ENCODE results near the gene COL13A1. TPM values are rescaled to one million over a fixed set of nuclear protein-coding genes. Genes with fewer than 3 reads are reported as not detected.
A peak's percentile ranks its signal among the peaks of the same experiment; 100 is the strongest.

The COL13A1 gene
- total RNA-seq, 1 donor from 2014 or later, result 0.43 TPM

- H3K4me1 Mint-ChIP-seq (ENCODE audit: low read depth), result peaks cover 2% of the 10 kb centered on the region
- H3K27me3 Mint-ChIP-seq, result peaks cover 46% of the 10 kb centered on the region
- no peaks in the 10 kb centered on the region for H3K36me3 Mint-ChIP-seq (ENCODE audit: insufficient read depth)
- no peak for DNase-seq (ENCODE audit: low spot score, unreplicated experiment)
- H3K27ac Mint-ChIP-seq, result no peak overlapping the region
- H3K4me3 Mint-ChIP-seq (ENCODE audit: low read depth), result no peak overlapping the region
- TF ChIP-seq, protein P1, sequence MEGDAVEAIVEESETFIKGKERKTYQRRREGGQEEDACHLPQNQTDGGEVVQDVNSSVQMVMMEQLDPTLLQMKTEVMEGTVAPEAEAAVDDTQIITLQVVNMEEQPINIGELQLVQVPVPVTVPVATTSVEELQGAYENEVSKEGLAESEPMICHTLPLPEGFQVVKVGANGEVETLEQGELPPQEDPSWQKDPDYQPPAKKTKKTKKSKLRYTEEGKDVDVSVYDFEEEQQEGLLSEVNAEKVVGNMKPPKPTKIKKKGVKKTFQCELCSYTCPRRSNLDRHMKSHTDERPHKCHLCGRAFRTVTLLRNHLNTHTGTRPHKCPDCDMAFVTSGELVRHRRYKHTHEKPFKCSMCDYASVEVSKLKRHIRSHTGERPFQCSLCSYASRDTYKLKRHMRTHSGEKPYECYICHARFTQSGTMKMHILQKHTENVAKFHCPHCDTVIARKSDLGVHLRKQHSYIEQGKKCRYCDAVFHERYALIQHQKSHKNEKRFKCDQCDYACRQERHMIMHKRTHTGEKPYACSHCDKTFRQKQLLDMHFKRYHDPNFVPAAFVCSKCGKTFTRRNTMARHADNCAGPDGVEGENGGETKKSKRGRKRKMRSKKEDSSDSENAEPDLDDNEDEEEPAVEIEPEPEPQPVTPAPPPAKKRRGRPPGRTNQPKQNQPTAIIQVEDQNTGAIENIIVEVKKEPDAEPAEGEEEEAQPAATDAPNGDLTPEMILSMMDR (IDR thresholded peaks at IDR 0.05; ENCODE audit: unreplicated experiment), result no peak
- H3K9me3 Mint-ChIP-seq (ENCODE audit: low read depth), result no peaks in the 10 kb centered on the region
These were observed 14.8 kb downstream of the COL13A1 start for GRCh38 chr10:69816521-69816920.

- no peak for DNase-seq (ENCODE audit: low spot score, unreplicated experiment)
- no peak overlapping the region for H3K27ac Mint-ChIP-seq
- H3K4me3 Mint-ChIP-seq (ENCODE audit: low read depth), result no peak overlapping the region
- TF ChIP-seq, protein P1 (IDR thresholded peaks at IDR 0.05; ENCODE audit: unreplicated experiment), result no peak
- H3K4me1 Mint-ChIP-seq (ENCODE audit: low read depth), result peaks cover 2% of the 10 kb centered on the region
- peaks cover 45% of the 10 kb centered on the region for H3K27me3 Mint-ChIP-seq
- H3K9me3 Mint-ChIP-seq (ENCODE audit: low read depth), result no peaks in the 10 kb centered on the region
- no peaks in the 10 kb centered on the region for H3K36me3 Mint-ChIP-seq (ENCODE audit: insufficient read depth)
These were observed 15.4 kb downstream of the COL13A1 start for GRCh38 chr10:69817078-69817581.

DNA sequence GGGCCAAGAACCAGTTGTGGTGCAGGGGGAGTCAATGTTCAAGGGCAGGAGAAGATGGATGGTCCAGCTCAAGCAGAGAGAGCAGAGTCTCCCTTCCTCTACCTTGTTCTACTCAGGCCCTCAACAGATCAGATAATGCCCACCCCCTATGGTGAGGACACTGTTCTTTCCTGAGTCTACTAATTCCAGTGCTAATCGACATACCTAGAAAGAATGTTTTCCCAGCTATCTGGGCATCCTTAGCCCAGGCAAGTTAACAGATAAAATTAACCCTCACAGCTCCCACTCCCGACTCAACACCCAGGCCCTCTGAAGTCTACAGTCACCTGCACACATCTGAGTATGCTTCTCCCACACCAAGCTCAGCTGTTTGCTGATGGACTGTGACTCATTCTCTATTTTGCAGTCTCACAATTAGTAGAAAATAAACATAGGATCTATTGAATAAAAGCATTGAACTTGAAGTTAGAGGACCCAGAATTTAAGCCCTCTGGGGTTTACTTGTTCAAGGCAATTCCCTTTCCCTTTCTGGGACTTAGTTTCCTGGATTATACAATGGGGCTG, 17.1 kb downstream of the COL13A1 start:
- H3K36me3 Mint-ChIP-seq (ENCODE audit: insufficient read depth), result no peaks in the 10 kb centered on the region
- TF ChIP-seq, protein P1 (IDR thresholded peaks at IDR 0.05; ENCODE audit: unreplicated experiment), result no peak
- DNase-seq (ENCODE audit: low spot score, unreplicated experiment), result no peak
- no peaks in the 10 kb centered on the region for H3K9me3 Mint-ChIP-seq (ENCODE audit: low read depth)
- H3K4me3 Mint-ChIP-seq (ENCODE audit: low read depth), result no peak overlapping the region
- peaks cover 2% of the 10 kb centered on the region for H3K4me1 Mint-ChIP-seq (ENCODE audit: low read depth)
- no peak overlapping the region for H3K27ac Mint-ChIP-seq
- peaks cover 45% of the 10 kb centered on the region for H3K27me3 Mint-ChIP-seq

- peak overlapping the region; percentile 12 for H3K27ac Mint-ChIP-seq
- no peak overlapping the region for H3K4me3 Mint-ChIP-seq (ENCODE audit: low read depth)
- peaks cover 48% of the 10 kb centered on the region for H3K27me3 Mint-ChIP-seq
- TF ChIP-seq, protein P1 (IDR thresholded peaks at IDR 0.05; ENCODE audit: unreplicated experiment), result no peak
- peaks cover 2% of the 10 kb centered on the region for H3K4me1 Mint-ChIP-seq (ENCODE audit: low read depth)
- no peaks in the 10 kb centered on the region for H3K36me3 Mint-ChIP-seq (ENCODE audit: insufficient read depth)
- no peak for DNase-seq (ENCODE audit: low spot score, unreplicated experiment)
- H3K9me3 Mint-ChIP-seq (ENCODE audit: low read depth), result no peaks in the 10 kb centered on the region
These were observed 18.2 kb downstream of the COL13A1 start for GRCh38 chr10:69819716-69820506.

DNA sequence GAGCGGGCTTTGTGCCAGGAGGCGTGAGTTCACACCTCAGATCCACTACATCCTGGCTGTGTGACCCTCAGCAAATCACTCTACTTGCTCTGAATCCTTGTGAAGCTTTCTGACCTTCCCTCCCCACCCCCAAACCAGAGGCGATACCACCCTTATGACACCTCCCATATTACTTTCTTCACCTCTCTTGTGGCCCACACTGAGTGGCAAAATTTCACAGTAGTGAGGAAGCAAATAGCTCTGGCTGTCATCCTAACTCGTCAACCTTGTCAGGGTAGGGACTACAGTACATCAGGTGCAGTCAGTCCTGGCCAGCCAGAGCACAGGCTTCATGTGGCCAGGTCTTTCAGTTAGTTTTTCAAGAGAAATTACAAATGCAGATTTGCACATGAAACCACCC, 19.1 kb downstream of the COL13A1 start:
- TF ChIP-seq, protein P1 (IDR thresholded peaks at IDR 0.05; ENCODE audit: unreplicated experiment), result no peak
- no peaks in the 10 kb centered on the region for H3K36me3 Mint-ChIP-seq (ENCODE audit: insufficient read depth)
- peaks cover 2% of the 10 kb centered on the region for H3K4me1 Mint-ChIP-seq (ENCODE audit: low read depth)
- no peaks in the 10 kb centered on the region for H3K9me3 Mint-ChIP-seq (ENCODE audit: low read depth)
- no peak overlapping the region for H3K4me3 Mint-ChIP-seq (ENCODE audit: low read depth)
- DNase-seq (ENCODE audit: low spot score, unreplicated experiment), result no peak
- H3K27me3 Mint-ChIP-seq, result peaks cover 44% of the 10 kb centered on the region
- H3K27ac Mint-ChIP-seq, result no peak overlapping the region

Measured in progenitor cell of endocrine pancreas (in vitro differentiated cells).